ENCODE results near the gene HOXC12.

HOXC12 gene

GRCh38 chr12:53991077-53991460, 36.4 kb downstream of the HOXC12 start:
- in situ Hi-C loops (cut with MboI; ENCODE audit: low sequenced_read_pairs): loop anchor here (25.0 kb wide), 1 partner anchor 396 kb away; the partner anchor contains the start of gene ZNF385A

GRCh38 chr12:53992377-53992889, 37.7 kb downstream of the HOXC12 start:
- in situ Hi-C loops (cut with MboI; ENCODE audit: low sequenced_read_pairs): loop anchor here (25.0 kb wide), 1 partner anchor 395 kb away; the partner anchor contains the start of gene ZNF385A

GRCh38 chr12:53993162-53994008, 38.7 kb downstream of the HOXC12 start:
- in situ Hi-C loops (cut with MboI; ENCODE audit: low sequenced_read_pairs): loop anchor here (25.0 kb wide), 1 partner anchor 394 kb away; the partner anchor contains the start of gene ZNF385A

GRCh38 chr12:53994009-53994263, 39.2 kb downstream of the HOXC12 start:
- in situ Hi-C loops (cut with MboI; ENCODE audit: low sequenced_read_pairs): loop anchor here (25.0 kb wide), 1 partner anchor 393 kb away; the partner anchor contains the start of gene ZNF385A

GRCh38 chr12:53994264-53995001, 39.7 kb downstream of the HOXC12 start:
- in situ Hi-C loops (cut with MboI; ENCODE audit: low sequenced_read_pairs): loop anchor here (25.0 kb wide), 1 partner anchor 393 kb away; the partner anchor contains the start of gene ZNF385A

GRCh38 chr12:53995002-53995377, 40.3 kb downstream of the HOXC12 start:
- in situ Hi-C loops (cut with MboI; ENCODE audit: low sequenced_read_pairs): loop anchor here (25.0 kb wide), 1 partner anchor 392 kb away; the partner anchor contains the start of gene ZNF385A

GRCh38 chr12:53995378-53996239, 40.9 kb downstream of the HOXC12 start:
- in situ Hi-C loops (cut with MboI; ENCODE audit: low sequenced_read_pairs): loop anchor here (25.0 kb wide), 1 partner anchor 392 kb away; the partner anchor contains the start of gene ZNF385A

- in situ Hi-C loops (cut with MboI; ENCODE audit: low sequenced_read_pairs): loop anchor here (25.0 kb wide), 1 partner anchor 391 kb away; the partner anchor contains the start of gene ZNF385A
Measured at GRCh38 chr12:53996240-53997203, 41.8 kb downstream of the HOXC12 start.

GRCh38 chr12:53997204-53998109, 42.8 kb downstream of the HOXC12 start:
- in situ Hi-C loops (cut with MboI; ENCODE audit: low sequenced_read_pairs): loop anchor here (25.0 kb wide), 1 partner anchor 390 kb away; the partner anchor contains the start of gene ZNF385A

GRCh38 chr12:53998110-53998899, 43.6 kb downstream of the HOXC12 start:
- in situ Hi-C loops (cut with MboI; ENCODE audit: low sequenced_read_pairs): loop anchor here (25.0 kb wide), 1 partner anchor 389 kb away; the partner anchor contains the start of gene ZNF385A

- in situ Hi-C loops (cut with MboI; ENCODE audit: low sequenced_read_pairs): loop anchor here (25.0 kb wide), 1 partner anchor 388 kb away; the partner anchor contains the start of gene ZNF385A
Measured at GRCh38 chr12:53998900-53999236, 44.2 kb downstream of the HOXC12 start.

GRCh38 chr12:53999559-54000115, 44.9 kb downstream of the HOXC12 start:
- in situ Hi-C loops (cut with MboI; ENCODE audit: low sequenced_read_pairs): loop anchor here (25.0 kb wide), 1 partner anchor 388 kb away; the partner anchor contains the start of gene ZNF385A

GRCh38 chr12:54000116-54001114, 45.7 kb downstream of the HOXC12 start, which contains the start of gene HOXC9:
TSS of gene HOXC9 (plus strand) at chr12:54000161. CDS start at chr12:54000189, 28 bp downstream.
- in situ Hi-C loops (cut with MboI; ENCODE audit: low sequenced_read_pairs): no loop called here

GRCh38 chr12:54001283-54002187, 46.8 kb downstream of the HOXC12 start:
- in situ Hi-C loops (cut with MboI; ENCODE audit: low sequenced_read_pairs): no loop called here

Measured in HL-60/S4 treated with retinoic acid at 250 ng/mL for 4 days and 3 days (cell line).